IPS DF 6.9 (cell line): ENCODE measurements around the gene DDX10.
A peak's percentile ranks its signal among the peaks of the same experiment; 100 is the strongest.

Experiments used
- DNase-seq: peaks from one replicate; pipeline ENCODE4 v3.0.0-alpha.2; 2013; ENCODE audit warnings: low read depth, low spot score
- H3K27ac ChIP-seq: one replicate; pipeline ENCODE4 v1.5.1; 2013; ENCODE audit warnings: low read length, control low read depth
- H3K27me3 ChIP-seq: 2 replicates; pipeline ENCODE4 v1.6.1; 2013; ENCODE audit warnings: mild to moderate bottlenecking, low read length; ENCODE audit not compliant: control insufficient read depth, insufficient read depth
- H3K36me3 ChIP-seq: 2 replicates; pipeline ENCODE4 v1.6.1; 2013; ENCODE audit warnings: low read length; ENCODE audit not compliant: control insufficient read depth, insufficient read depth
- H3K4me1 ChIP-seq: 2 replicates; pipeline ENCODE4 v1.6.1; 2013; ENCODE audit warnings: low read length; ENCODE audit not compliant: control insufficient read depth, insufficient read depth
- H3K4me3 ChIP-seq: 2 replicates; pipeline ENCODE4 v1.5.1; 2013; ENCODE audit warnings: mild to moderate bottlenecking, low read length
- H3K9me3 ChIP-seq: 2 replicates; pipeline ENCODE4 v1.6.1; 2013; ENCODE audit warnings: low read length, inconsistent platforms; ENCODE audit not compliant: control insufficient read depth, insufficient read depth
- WGBS: extraction: QIAGEN DNeasy Blood & Tissue Kit; methylation state at CpG from one replicate; pipeline ENCODE4 v1.1.7; 2013; ENCODE audit warnings: mixed read lengths, missing lambda C conversion rate; ENCODE audit not compliant: insufficient read length, insufficient coverage; 5-methylcytosine and 5-hydroxymethylcytosine counted together

DDX10 gene

DNA sequence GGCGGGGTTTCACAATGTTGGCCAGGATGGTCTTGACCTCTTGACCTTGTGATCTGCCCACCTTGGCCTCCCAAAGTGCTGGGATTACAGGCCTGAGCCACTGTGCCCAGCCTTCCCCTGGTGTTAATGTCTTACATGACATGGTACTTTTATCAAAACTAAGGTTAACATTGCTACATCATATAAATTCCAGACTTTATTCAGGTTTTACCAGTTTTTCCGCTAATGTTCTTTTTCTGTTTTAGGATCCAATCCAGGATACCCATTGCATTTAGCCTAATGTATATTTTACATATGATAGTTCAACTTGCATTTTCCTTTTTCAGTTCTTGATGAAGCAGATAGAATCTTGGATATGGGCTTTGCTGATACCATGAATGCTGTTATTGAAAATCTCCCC, 14.2 kb downstream of the DDX10 start:
- H3K36me3 ChIP-seq: peaks cover 3% of the 10 kb centered on the region; the same call in 1 of the 2 replicates
- no peak overlapping the region for H3K4me3 ChIP-seq
- H3K27me3 ChIP-seq: no peaks in the 10 kb centered on the region
- H3K9me3 ChIP-seq: no peaks in the 10 kb centered on the region
- no peak for DNase-seq
- WGBS: no CpG with 5 or more reads among the region's 2 CpGs
- H3K27ac ChIP-seq: no peak overlapping the region
- no peaks in the 10 kb centered on the region for H3K4me1 ChIP-seq

DNA sequence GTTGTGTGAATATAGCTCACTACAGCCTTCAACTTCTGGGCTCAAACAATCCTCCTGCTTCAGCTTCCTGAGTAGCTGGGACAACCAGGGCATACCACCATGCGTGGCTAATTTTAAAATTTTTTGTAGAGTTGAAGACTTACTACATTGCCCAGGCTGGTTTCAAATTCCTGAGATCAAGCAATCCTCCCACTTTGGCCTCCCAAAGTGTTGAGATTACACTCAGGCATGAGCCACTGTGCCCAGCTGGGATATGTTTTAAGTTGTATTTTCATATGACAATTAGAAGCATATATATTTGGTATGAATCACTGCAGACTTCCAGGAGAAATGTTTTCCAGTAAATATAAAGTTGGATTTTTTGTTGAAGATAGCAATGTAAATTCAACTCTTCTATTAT, 15.4 kb downstream of the DDX10 start:
- no peaks in the 10 kb centered on the region for H3K4me1 ChIP-seq
- H3K9me3 ChIP-seq: no peaks in the 10 kb centered on the region
- WGBS: no CpG with 5 or more reads among the region's 1 CpG
- H3K36me3 ChIP-seq: peaks cover 3% of the 10 kb centered on the region; the same call in 1 of the 2 replicates
- no peak overlapping the region for H3K27ac ChIP-seq
- no peaks in the 10 kb centered on the region for H3K27me3 ChIP-seq
- DNase-seq: no peak
- H3K4me3 ChIP-seq: no peak overlapping the region

DNA sequence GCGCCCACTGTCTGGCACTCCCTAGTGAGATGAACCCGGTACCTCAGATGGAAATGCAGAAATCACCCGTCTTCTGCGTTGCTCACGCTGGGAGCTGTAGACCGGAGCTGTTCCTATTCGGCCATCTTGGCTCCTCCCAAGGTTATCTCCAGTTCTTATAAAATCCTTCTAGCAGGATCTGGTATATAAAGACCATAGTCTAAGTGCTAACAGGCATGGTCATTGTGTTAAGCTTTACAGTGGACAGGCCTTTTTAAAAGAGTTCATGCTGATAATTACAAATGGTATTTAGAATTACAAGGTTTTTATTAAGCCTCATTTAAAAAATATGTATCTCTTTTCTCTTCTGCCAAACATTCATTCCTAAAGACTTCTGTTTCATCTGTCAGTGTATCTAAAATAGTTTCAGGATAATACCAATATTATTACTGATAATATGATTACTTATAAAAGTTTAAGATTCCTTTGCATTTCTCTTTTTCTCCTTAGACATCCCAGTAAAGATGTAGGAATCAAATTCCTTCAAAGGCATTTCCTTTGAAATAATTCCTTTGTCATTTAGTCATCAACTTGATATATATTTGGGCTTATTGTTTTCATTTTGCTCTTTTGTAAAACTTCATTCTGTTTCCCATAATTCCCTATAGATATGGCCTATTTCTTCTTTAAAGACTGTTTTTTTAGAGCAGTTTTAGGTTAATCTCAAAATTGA, 20.7 kb downstream of the DDX10 start:
- Histone ChIP-seq H3K9me3 (no peaks in the 10 kb centered on the region), H3K4me1 (no peaks in the 10 kb centered on the region), H3K27ac (no peak overlapping the region), H3K4me3 (no peak overlapping the region), H3K27me3 (no peaks in the 10 kb centered on the region), H3K36me3 (no peaks in the 10 kb centered on the region)
- DNase-seq: no peak
- no CpG with 5 or more reads among the region's 7 CpGs for WGBS

DNA sequence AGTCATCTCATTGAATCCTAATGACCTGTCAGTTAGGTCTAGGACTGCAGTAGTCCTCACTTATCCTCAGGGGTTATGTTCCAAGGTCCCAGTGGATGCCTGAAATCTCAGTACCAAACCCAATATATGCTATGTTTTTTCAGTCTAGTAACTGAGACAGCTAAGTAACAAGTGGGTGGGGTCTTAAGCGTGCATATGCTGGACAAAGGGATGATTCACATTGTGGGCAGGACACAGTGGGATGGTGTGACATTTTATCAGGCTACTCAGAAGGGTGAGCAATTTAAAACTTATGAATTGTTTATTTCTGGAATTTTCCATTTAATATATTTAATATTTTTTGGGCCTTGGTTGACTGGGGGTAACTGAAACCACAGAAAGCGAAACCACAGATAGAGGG, 29.0 kb downstream of the DDX10 start:
- no peak overlapping the region for H3K4me3 ChIP-seq
- no CpG with 5 or more reads among the region's 2 CpGs for WGBS
- no peaks in the 10 kb centered on the region for H3K4me1 ChIP-seq
- H3K27ac ChIP-seq: no peak overlapping the region
- H3K9me3 ChIP-seq: no peaks in the 10 kb centered on the region
- H3K36me3 ChIP-seq: no peaks in the 10 kb centered on the region; the same call in 1 of the 2 replicates
- H3K27me3 ChIP-seq: no peaks in the 10 kb centered on the region
- DNase-seq: no peak

DNA sequence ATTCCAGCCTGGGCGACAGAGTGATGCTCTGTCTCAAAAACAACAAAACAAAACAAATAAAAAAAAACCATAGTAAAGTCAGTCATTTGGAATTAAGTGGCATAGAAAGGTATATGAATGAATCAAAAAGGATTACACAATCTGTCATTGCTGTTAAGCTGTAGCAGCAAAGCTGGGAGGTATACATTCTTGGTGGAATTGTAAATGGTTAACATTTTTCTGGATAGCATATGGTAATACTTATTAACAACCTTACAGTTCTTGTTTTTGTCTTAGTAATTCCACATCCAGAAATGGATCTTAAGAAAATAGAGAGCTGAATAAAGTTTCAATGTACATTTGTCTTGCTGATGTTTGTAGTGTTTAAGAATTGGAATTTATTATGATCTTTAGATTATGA, 30.0 kb downstream of the DDX10 start:
- WGBS: no CpG with 5 or more reads among the region's 1 CpG
- DNase-seq: no peak
- H3K27me3 ChIP-seq: no peaks in the 10 kb centered on the region
- no peaks in the 10 kb centered on the region for H3K9me3 ChIP-seq
- H3K4me3 ChIP-seq: no peak overlapping the region
- no peaks in the 10 kb centered on the region; the same call in 1 of the 2 replicates for H3K36me3 ChIP-seq
- no peak overlapping the region for H3K27ac ChIP-seq
- H3K4me1 ChIP-seq: no peaks in the 10 kb centered on the region

DNA sequence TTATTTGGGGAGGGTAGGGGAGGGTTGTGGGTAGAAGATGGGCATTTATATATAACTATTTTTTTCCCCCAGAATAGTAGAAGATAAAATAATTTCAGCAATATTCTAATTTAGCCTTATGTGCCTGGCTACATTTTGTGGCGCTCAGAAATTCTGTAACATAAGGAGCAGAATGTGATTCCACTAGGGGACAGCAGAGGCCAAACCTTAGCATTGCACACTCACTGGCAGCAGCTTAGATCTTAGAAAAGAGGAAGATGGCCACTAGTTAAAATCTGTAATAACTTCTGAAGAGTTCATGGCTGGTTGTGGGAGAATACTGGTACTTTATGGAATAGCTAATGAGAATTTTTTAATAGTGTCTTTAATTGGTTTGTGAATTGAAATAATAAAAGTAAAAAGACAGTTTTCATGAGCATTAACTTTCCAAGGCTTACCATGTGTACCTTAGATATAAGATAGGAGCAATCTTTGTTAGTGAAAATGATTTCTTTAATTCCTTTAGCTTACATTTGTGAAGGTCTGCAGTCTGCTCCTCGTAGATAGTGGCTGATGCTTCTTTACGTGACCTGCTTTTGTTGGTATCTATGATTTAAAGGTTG, 33.1 kb downstream of the DDX10 start:
- H3K36me3 ChIP-seq: no peaks in the 10 kb centered on the region; the same call in 1 of the 2 replicates
- H3K27me3 ChIP-seq: no peaks in the 10 kb centered on the region
- peak; percentile 33 for DNase-seq
- no peak overlapping the region for H3K27ac ChIP-seq
- no peaks in the 10 kb centered on the region for H3K9me3 ChIP-seq
- WGBS: no CpG with 5 or more reads among the region's 3 CpGs
- no peaks in the 10 kb centered on the region for H3K4me1 ChIP-seq
- H3K4me3 ChIP-seq: no peak overlapping the region

DNA sequence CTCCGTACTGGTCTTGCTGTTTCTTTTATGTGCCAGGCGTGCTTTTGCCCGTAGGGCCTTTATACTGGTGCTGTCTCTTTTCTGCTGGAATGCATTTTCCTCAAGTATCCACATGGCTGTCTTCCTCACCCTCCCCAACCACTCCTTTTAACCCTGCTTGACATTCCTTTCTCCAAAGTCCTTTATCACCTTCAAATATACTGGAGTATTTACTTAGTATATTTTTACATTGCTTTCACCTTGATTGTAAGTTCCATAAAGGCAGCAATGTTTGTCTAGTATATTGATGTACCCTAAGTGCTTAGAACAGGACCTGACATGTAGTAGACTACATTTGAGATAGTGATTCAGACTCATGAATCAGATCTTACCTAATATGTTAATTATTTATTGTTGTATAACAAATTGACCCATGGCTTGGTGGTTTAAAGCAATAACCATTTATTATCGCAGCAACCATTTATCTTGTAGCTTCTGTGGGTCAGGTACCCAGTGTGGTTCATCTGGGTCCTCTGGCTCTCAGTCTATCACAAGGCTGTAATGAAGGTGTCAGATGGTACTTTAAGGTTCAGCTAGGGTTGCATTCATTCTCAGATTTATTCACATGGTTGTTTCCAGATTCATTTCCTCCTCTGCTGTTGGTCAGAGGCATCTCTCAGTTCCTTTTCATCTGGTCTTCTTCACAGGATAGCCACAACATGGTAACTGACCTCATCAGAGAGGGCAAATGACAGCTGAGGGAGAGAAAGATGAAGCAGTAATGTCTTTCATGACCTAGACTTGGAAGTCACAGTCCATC, 34.2 kb downstream of the DDX10 start:
- no peak for DNase-seq
- H3K27ac ChIP-seq: no peak overlapping the region
- no peaks in the 10 kb centered on the region; the same call in 1 of the 2 replicates for H3K36me3 ChIP-seq

DNA sequence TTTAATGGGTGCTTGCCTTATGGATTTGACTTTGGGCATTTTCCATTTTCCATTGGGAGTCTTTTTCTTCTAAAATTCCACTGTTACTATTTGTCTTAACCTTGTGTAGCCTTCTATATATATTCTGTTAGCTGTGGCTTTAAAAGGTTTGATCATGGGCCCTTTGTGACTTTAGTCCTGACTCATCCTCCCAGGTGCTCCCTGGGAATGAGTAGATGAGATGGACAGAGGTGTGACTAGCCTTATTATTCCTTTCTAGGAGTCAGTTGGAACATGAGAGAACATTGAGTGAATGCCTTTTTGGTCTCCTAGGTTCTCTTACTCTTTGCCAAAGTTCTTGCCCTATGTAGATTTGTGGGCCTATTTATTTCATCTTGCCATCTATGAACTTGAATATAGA, 39.0 kb downstream of the DDX10 start:
- Histone ChIP-seq H3K27ac (no peak overlapping the region), H3K36me3 (no peaks in the 10 kb centered on the region; the same call in 1 of the 2 replicates), H3K9me3 (no peaks in the 10 kb centered on the region), H3K27me3 (no peaks in the 10 kb centered on the region), H3K4me1 (no peaks in the 10 kb centered on the region), H3K4me3 (no peak overlapping the region)
- DNase-seq: no peak

More for the DNA sequence above, 34.2 kb downstream of the DDX10 start:
- H3K9me3 ChIP-seq: no peaks in the 10 kb centered on the region
- no peaks in the 10 kb centered on the region for H3K27me3 ChIP-seq
- H3K4me1 ChIP-seq: no peaks in the 10 kb centered on the region
- WGBS: no CpG with 5 or more reads among the region's 4 CpGs
- H3K4me3 ChIP-seq: no peak overlapping the region

DNA sequence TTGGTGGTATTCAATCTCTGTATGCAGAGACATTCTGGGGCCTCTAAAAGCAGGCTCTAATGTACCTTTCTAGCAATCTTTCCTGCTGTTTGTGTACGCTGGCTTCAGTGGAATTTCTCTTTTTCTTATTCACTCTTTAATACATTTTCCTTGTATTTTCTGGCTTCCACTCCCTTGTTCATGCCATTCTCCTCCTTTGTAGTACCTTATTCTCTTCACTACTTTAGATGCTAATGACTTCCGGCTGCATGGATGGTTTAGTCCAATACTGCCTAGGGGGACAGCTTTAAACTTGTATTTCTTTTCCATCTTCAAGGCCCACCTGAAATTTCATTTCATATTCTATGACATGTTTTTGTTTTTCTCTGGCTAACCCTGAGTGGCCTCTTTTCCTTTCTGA, 40.2 kb downstream of the DDX10 start:
- no CpG with 5 or more reads among the region's 2 CpGs for WGBS
- no peak for DNase-seq
- Histone ChIP-seq H3K36me3 (no peaks in the 10 kb centered on the region; the same call in 1 of the 2 replicates), H3K4me3 (no peak overlapping the region), H3K27me3 (no peaks in the 10 kb centered on the region), H3K9me3 (no peaks in the 10 kb centered on the region), H3K4me1 (no peaks in the 10 kb centered on the region), H3K27ac (no peak overlapping the region)

DNA sequence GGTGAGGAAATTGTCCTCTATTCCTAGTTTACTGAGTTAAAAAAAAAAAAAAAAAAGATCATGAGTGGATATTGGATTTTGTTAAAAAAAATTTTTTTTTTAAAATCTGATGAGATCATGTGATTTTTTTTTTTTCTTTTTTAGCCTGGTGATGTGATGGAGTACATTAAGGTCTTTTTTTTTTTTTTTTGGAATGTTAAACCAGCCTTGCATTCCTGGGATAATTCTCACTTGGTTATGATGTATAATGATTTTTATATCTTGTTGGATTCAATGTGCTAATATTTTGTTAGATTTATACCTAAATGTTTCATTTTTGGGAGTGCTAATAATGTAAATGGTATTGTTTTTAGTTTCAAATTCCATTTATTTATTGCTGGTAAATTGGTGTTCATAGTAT, 43.3 kb downstream of the DDX10 start:
- no peaks in the 10 kb centered on the region; the same call in 1 of the 2 replicates for H3K36me3 ChIP-seq
- no peak overlapping the region for H3K27ac ChIP-seq
- no peaks in the 10 kb centered on the region for H3K4me1 ChIP-seq
- no peaks in the 10 kb centered on the region for H3K27me3 ChIP-seq
- no peak overlapping the region for H3K4me3 ChIP-seq
- no peak for DNase-seq
- H3K9me3 ChIP-seq: no peaks in the 10 kb centered on the region
